Measurements from ENCODE around the gene DRD3. TPM values are rescaled to one million over a fixed set of nuclear protein-coding genes. Genes with fewer than 3 reads are reported as not detected.

Gene DRD3
- total and polyA plus RNA-seq, 2 of the 8 experiments (the other 6 are each of a cell fraction or from before 2014, with no cell fraction given), result 0.32 to 1.3 TPM

- TF ChIP-seq CTBP2 (IDR thresholded peaks at IDR 0.05; ENCODE audit: borderline replicate concordance, insufficient read depth, insufficient read length, low read length) (no peak), HDAC6 (IDR thresholded peaks at IDR 0.05; ENCODE audit: low read depth, low read length) (no peak), GTF2F1 (IDR thresholded peaks at IDR 0.05; ENCODE audit: borderline replicate concordance, low read depth, low read length) (no peak), CBX5 (IDR thresholded peaks at IDR 0.05; ENCODE audit: low read depth, low read length) (no peak), NRF1 (IDR thresholded peaks at IDR 0.05; ENCODE audit: low read depth, low read length) (no peak)
Observed at GRCh38 chr3:114168150-114168549, 10.7 kb downstream of the DRD3 start (continued).
